ENCODE results near the gene SELENOP. TPM values are rescaled to one million over a fixed set of nuclear protein-coding genes. Genes with fewer than 3 reads are reported as not detected.

The SELENOP gene
- total and polyA plus RNA-seq, 2 of the 8 experiments (the other 6 are each of a cell fraction or from before 2014, with no cell fraction given), result 5.5 to 19.4 TPM

DNA sequence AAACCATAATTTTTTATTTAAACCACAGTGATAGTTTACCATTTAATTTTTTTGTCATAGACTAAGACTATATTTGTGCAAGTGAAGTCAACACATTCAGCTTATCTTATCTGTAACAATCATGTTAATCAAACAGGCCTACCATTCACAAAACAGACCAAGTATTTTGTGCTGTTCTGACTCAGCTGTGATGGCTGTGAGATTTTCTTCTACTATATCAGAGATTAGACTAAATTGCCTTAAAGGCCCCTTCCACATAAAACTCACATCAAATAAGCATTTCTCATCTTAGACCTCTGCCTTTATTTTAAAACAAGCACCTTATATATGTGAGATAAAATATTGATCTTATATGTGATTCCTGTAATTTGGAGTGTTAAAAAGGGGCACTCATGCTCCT is 41.7 kb downstream of the SELENOP start:
- Histone ChIP-seq H4K8ac (ENCODE audit: extremely low read depth, insufficient read depth, low read length) (no peak overlapping the region), H2BK15ac (ENCODE audit: low read length) (no peak overlapping the region), H3K23ac (ENCODE audit: insufficient read length) (no peak overlapping the region), H3K18ac (ENCODE audit: extremely low read depth, low read length) (no peak overlapping the region), H3K23me2 (ENCODE audit: low read depth, low read length) (no peaks in the 10 kb centered on the region), H3K14ac (ENCODE audit: insufficient read length) (no peak overlapping the region), H4K91ac (replicated peaks; ENCODE audit: insufficient read length, low read length) (no peak overlapping the region), H2AFZ (ENCODE audit: low read length) (no peak overlapping the region), H2BK120ac (replicated peaks; ENCODE audit: low read depth, low read length) (no peak overlapping the region), H2BK5ac (ENCODE audit: low read depth, low read length) (no peak overlapping the region), H3K4me2 (ENCODE audit: insufficient read depth in 1 of 2, low read depth in 2 of 2, low read length in 2 of 2) (no peak overlapping the region), H3K4ac (replicated peaks; ENCODE audit: insufficient read length, low read depth, low read length) (no peak overlapping the region), H3K27me3 (replicated peaks in 1 of 4; ENCODE audit: control insufficient read depth in 3 of 4, extremely low read depth in 1 of 4, insufficient read depth in 3 of 4, low read length in 3 of 4) (no peaks in the 10 kb centered on the region), H3K56ac (replicated peaks; ENCODE audit: insufficient read length, low read depth, low read length) (no peak overlapping the region), H3K4me1 (replicated peaks in 1 of 4; ENCODE audit: control insufficient read depth in 3 of 4, insufficient read depth in 4 of 4, low read length in 3 of 4) (no peaks in the 10 kb centered on the region), H3K27ac (ENCODE audit: low read depth, low read length) (no peak overlapping the region), H2AK5ac (ENCODE audit: low read depth, low read length) (no peak overlapping the region), H3K9me3 (ENCODE audit: insufficient read depth in 2 of 2, low read depth in 1 of 2, low read length in 1 of 2) (no peaks in the 10 kb centered on the region), H3K4me3 (ENCODE audit: extremely low read depth in 1 of 4, insufficient read depth in 2 of 4, low read depth in 3 of 4, low read length in 4 of 4) (no peak overlapping the region), H3K79me1 (ENCODE audit: low read depth, low read length) (no peaks in the 10 kb centered on the region), H2BK20ac (ENCODE audit: low read length) (no peak overlapping the region), H4K5ac (ENCODE audit: insufficient read length, low read depth, low read length) (no peak overlapping the region), H3K9ac (replicated peaks in 1 of 4; ENCODE audit: extremely low read depth in 1 of 4, low read depth in 3 of 4, low read length in 3 of 4) (no peak overlapping the region), H2BK12ac (ENCODE audit: low read depth, low read length) (no peak overlapping the region), H3K79me2 (ENCODE audit: control insufficient read depth in 1 of 2, insufficient read depth in 2 of 2, low read length in 2 of 2) (no peaks in the 10 kb centered on the region), H4K20me1 (replicated peaks in 1 of 2; ENCODE audit: control insufficient read depth in 1 of 2, insufficient read depth in 2 of 2, low read length in 2 of 2) (no peaks in the 10 kb centered on the region), H3K36me3 (ENCODE audit: control insufficient read depth in 2 of 4, insufficient read depth in 4 of 4, low read length in 3 of 4) (no peaks in the 10 kb centered on the region)
- no peak for TF ChIP-seq RAD21 (IDR thresholded peaks at IDR 0.05 in 1 of 2, conservative IDR thresholded peaks at IDR 0.05 in 1 of 2; ENCODE audit: low read depth in 2 of 2, low read length in 2 of 2)
- FAIRE-seq, result no peak
- ChIA-PET POLR2A (ENCODE audit: partially characterized antibody) (no interaction called here), CTCF (ENCODE audit: partially characterized antibody) (interaction anchor here (0.6 to 1.8 kb wide), 3 partner anchors 24 to 255 kb away, joined by 3 to 7 read pairs (median 3); no protein-coding TSS in a partner anchor)
- no peak for DNase-seq (ENCODE audit: low read depth in 1 of 2, low spot score in 2 of 2)
